COLO829 (cell line): ENCODE results near the gene TERF2IP.

ENCODE experiments used
- DNase-seq: peaks from one replicate; pipeline ENCODE4 v3.0.0; 2012; ENCODE audit warnings: low spot score

TERF2IP gene, protein sequence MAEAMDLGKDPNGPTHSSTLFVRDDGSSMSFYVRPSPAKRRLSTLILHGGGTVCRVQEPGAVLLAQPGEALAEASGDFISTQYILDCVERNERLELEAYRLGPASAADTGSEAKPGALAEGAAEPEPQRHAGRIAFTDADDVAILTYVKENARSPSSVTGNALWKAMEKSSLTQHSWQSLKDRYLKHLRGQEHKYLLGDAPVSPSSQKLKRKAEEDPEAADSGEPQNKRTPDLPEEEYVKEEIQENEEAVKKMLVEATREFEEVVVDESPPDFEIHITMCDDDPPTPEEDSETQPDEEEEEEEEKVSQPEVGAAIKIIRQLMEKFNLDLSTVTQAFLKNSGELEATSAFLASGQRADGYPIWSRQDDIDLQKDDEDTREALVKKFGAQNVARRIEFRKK

DNA sequence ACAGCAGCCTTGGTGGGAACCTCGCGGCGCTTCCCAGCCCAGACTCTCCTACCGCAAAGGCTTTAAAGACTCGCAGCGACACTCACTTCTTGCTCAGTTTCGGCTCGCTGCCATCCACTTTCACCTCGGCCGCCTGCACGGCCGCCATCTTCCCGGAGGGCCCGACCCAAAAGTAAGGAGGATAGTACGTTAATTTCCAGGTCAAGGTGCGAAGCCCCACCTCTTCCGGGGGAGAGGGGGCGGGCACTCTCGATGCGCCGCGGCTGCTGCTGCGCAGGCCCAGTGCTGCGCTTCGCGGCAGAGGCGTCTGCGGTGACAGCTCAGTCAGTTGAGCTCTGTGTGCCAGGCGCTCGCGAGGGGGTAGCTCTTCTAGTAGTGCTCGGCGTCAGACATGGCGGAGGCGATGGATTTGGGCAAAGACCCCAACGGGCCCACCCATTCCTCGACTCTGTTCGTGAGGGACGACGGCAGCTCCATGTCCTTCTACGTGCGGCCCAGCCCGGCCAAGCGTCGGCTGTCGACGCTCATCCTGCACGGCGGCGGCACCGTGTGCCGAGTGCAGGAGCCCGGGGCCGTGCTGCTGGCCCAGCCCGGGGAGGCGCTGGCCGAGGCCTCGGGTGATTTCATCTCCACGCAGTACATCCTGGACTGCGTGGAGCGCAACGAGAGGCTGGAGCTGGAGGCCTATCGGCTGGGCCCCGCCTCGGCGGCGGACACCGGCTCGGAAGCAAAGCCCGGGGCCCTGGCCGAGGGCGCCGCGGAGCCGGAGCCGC lies at the start of gene TERF2IP, which contains the start of gene KARS1:
TSS of gene TERF2IP (plus strand) at position 282 of the 773 bp plus-strand sequence. CDS start at position 392, 110 bp downstream.
TSS of gene KARS1 (minus strand) at position 174 of the 773 bp plus-strand sequence. CDS start at position 148, 26 bp downstream.
- peak; percentile 87 for DNase-seq

DNA sequence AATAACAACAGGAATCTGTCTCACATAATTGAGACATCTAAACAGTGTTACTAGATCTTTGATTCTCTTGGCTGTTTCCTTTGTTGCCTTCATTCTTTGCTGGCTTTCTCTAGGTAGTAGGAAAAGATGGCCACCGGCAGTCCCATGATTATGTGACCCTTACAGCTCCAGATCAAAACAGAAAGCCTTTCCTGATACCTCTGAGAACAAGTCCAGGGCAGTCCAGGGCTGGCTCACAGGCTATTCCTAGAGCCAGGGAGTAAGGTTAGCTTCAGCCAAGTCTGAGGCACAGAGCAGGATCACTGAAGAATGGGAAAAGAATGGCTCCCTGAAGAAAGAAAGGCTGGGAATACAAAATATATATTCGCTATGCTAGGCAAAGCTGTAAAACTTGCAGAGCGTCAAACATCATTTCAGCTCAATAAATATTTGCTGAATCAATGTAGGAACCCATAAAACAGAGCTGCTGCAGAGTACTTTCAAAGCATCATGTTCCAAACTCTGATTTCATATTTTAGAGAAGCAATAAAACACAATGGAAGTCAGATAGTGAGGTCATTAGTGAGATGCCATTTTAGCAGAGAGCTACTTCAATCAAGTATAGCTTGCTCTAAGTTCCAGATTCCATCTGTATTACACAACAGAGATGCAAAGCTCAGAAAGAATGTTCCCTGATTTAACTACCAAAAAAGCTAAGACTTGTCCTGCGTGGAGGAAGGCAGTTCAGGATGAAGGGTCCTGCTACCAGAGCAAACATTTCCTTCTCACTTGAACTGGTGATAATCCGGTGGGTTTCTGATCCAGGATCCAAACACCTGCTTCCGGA lies 47.9 kb upstream of the TERF2IP start:
- no peak for DNase-seq

DNA sequence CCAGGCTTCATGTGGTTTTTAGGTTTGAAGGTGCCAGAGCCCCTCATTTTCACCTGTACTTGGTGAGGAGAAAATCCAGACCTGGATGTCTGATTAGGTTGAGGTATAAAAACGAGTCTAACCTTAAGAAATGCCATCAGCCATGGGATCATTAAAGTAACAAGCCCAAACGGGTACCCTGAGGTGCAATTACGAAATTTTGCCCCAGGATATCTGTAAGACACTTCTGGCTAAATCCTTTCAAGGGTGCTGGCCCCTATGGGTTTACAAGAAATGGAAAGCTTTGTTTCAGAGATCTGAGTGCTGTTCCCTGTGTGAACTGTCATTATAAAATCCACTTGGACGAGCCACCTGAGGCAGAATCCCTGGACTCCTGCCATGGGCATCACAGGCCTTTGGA lies 44.3 kb upstream of the TERF2IP start:
- DNase-seq, result no peak

DNA sequence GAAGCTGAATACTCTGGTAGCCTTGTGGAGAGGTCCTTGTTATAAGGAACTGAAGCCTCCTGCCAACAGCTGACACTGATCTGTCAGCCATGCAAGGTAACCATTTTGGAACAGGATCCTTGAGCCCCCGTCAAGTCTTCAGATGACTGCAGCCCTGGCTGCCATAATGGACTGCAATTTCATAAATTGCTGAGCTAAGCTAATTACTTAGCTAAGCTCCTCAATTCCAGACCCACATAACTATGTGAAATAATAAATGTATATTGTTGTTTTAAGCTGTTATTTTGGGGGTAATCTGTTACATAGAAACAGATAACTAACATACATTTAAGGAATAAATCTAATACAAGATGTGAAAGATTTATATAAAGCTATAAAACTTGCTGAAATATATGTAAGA lies 41.1 kb upstream of the TERF2IP start:
- DNase-seq, result no peak

DNA sequence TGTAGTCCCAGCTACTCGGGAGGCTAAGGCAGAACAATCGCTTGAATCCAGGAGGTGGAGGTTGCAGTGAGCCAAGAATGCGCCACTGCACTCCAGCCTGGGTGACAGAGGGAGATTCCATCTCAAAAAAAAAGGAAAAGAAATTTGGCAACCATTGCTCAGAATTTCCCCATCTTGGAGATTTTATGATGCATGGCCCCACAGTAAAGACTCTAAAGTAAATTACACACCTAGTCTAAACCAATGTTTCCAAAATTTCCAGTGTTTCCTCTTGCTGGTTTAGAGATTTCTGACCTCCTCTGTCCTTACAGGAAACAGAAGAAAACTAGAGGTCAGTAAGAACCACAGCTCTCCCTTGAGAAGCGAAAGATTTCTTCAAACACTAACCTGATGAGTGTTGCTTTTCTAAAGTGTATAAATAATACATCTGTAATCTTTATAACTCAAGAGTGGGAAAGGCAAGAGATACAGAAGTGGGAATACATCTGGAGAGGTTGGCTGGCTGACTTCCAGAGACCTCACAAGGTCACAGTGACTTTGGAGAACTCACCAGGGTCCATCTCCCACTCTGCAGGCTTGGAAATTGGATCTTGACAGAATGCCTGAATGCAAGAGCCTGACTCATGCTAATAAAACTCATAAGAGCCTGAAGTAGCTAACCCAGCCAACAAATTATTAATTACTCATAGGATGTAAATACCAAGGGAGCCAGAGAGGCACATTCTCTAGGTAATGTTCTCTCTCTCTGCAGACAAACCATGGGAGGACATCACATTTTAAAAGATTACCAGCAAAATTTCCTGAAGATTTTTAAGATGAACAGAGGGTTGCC lies 33.3 kb upstream of the TERF2IP start:
- no peak for DNase-seq

DNA sequence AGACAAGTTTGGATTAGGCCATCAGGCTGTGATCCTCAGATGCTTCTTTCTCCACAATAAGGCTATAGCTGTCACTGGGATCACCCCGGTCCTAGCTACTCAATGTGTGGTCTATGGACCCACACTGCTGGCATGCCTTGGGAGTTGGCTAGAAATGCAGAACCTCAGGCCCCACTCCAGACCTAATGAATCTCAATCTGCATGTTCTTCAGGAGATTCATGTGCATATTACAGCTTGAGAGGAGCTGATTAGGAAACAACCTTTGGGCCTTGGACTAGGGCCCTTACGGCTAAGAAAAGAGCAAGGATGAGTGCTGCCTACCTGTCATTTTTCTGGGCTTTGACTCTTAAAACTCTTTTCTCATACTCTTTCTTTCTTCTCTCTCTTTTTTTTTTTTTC lies 32.0 kb upstream of the TERF2IP start:
- DNase-seq, result no peak

DNA sequence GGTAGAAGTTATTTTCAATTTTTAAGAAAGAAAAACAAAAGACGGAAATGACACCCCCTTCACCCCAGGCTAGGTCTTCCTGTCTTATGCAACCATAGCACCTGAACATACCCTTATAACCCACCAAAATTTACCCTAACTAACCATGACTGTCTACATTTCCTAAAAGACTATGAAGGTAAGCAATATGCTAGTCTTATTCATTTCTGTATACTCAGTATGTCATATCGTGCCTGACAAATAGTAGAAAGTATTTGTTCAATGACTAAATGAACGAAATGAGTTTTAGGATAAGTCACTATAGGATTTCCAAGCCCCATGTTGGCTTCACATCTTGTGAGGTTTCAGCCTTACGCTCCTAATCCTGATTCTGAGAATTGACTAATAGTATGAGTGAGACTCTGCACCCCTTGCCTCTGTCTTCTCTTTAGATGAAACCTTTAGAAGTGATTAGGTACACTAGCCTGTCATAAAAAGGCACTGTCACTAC lies 31.0 kb upstream of the TERF2IP start:
- DNase-seq, result no peak

DNA sequence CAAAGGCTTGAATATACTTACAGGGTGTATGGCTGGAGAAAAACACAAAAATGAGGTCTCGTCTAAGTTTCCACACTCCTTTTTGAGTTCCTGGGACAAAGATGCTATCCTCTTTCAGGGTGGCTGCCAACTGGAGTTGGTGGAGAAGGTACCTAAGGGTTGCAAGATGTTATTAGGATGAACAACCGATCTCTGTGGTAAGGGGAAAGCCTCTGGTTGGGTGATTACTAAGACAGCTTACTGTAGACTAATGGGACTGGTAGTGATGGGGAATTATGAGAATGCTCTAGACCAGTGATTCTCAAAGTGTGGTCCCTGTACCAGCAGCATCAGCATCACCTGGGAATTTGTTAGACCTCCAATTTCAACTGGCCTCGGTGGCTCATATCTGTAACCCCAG lies 30.5 kb upstream of the TERF2IP start:
- no peak for DNase-seq

DNA sequence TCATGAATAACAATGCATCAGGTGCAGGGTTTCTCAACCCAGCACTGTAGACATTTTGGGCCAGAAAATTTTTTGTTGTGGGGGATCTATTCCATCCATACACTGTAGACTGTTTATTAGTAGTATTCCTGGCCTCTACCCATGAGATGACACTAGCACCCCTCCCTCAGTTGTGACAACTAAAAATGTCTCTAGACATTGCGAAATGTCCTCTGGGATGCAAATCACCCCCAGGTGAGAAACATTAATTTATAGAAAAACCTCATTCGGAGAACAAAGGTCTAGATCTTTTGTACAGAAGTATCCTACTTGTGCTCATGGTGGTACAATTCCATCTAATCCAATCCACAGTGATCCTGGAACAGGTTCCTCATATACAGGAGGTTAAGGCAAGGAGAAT lies 28.8 kb upstream of the TERF2IP start:
- no peak for DNase-seq

DNA sequence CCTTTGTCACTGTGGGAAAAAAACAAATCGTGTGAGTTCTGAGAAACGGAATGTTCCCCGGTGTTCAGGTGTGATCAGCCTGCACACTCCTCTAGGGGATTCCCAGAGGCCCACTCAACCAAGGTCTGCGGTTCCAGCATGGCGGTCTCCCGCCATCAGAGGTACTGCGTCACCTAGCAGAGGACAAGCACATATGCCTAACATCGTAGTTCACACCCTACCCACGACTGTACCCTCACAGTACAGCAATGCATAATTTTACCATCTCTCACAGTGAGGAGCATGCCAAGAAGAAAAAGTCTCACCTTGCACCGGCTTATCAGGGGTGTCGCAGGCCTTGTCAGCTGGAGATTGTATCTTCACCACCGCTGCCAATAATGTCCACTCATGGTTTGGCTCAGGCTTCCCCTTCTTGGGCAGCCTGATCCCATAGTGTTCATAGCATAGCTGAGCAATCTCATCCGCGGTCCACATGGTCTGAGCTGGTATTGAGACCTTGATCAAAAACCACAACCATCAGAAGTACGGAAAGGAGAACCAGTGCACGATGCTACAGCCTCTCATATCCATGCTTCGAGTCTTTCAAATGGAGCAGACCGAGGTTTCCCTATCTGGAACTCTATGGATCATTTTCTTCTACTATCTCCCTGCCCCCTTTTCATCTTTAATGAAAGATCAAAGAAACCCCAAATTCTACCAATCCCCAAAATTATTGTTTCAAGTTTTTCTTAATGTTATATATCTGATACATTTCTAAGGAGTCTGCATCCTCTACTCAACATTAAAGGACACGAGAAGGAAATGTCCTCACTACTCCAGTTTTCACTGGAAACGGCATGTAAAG lies 27.0 kb upstream of the TERF2IP start:
- DNase-seq, result no peak

DNA sequence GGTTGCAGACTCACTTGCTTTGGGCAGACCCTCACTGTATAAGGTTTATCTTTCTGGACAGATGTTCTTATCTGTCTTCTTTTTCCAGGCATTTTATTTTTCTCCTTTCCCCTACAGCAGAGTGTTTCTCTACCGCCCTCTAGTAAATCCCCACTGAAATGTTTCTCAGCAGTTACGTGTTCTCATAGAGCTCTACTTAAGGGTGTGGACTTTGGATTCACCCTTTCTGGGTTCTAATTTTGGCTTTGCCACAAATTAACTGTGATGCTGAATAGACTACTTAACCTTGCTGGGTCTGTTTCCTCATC lies 26.4 kb upstream of the TERF2IP start:
- DNase-seq, result no peak

DNA sequence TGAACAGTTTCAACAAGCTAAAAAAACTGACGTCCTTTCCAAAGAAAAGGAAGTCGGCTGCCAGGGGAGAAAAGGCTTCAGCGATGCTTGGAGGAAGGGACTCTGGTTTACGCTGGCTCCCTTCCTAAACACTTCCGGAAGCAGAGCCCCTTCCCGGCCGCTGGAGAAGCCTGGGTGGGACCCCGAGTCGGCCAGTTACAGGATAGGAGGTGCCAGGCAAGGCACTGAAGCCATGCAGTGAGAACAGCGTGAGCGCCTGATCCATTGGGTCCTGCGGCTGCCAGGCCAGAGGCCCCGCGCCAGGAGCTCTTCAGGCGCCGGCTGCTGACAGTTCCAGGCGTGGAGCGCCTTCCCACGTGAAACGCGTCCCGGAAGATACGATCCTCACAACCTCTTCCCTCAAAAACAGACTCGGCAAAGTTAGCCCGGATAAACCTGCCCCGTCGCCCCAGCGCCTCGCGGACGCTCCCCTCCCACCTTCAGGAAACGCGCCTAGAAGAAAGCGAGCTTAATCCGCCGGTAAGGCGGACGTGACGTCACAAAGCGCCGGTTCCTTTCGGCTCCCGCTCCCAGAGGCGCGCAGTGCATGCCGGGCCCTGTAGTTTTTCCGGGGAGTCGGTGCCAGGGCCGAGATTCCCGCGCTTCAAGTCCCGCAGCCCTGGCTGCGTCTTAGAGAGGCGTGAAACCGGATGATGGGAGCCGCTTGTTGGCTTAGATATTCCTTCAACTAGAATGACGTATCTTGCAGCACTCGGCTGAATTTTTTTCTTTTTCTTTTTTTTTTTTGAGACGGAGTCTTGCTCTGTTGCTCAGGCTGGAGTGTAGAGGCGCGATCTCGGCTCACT lies 24.6 kb upstream of the TERF2IP start, which contains the start of gene ADAT1:
TSS of gene ADAT1 (minus strand) at position 521 of the 845 bp plus-strand sequence. CDS start 2,482 bp downstream, outside the sequence.
- peak; percentile 65 for DNase-seq

DNA sequence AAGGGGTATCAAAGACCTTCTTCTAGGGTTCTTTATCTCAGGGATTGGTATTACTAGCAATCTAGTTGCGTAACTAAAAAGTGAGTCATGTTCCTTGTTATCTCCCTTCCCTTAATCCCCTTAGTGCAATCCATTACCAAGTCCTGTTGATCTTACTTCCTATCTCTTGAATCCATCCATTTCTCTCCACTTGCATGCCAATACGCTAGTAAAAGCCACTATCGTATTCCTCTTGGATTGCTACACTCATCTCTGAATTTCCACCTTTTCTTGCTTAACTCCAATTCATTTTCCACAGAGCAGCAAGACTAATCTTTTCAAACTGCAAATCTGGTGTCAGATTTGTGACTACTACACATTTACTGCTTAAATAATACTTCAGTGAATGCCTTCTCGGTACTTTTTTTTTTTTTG lies 22.6 kb upstream of the TERF2IP start:
- DNase-seq, result no peak

DNA sequence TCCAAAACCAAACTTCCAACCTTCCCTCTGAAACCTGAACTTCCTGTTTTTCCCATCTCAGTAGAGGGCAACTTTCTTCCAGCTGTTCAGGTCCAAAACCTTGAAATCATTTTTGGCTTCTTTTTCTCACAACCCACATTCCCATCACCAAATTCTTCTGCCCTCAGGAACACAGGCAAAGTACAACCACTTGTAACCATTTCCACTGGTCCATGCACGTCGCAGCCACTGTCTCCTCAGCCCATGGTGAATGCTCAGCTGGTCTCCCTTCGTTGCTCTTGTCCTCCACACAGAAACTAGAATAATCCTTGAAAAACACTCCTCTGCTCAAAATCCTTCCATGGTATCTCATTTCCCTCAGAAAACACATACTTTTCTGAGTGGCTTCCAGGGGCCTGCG lies 20.8 kb upstream of the TERF2IP start:
- no peak for DNase-seq

DNA sequence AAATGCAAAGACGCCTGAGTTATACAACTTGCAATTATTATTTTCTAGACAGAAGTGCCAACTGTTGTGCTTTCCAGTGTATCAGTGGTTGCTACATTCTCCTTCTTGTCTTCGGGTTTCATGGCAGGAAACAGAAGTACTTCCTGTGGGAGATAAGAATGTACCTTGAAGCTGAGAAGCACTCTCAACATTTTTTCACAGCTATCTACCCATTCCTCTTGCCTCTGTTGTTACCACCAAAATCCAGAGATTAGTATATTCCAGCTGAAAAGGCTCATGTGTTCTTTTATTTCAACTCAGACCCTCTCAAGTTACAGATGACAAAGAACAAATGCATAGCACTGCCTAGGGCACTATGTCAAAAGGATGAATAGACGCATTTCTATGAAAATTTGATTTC lies 19.7 kb upstream of the TERF2IP start:
- DNase-seq, result peak; percentile 62

DNA sequence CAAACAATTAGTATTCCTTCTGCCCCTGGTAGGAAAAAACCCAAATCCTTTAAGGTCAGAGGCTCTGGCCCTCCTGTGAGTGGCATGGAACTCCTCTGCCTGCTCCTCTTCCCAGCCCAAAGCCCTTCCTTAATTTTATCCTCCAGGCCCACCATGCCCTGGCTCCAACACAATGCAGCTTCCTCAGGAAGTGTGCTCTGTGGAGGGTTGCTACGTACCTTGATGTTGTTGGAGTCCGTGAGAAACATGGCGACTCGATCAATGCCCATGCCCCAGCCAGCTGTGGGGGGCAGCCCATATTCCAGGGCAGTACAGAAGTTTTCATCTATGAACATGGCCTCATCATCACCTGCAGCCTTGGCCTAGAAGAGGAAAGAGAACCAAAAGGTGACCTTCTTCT lies 19.2 kb upstream of the TERF2IP start:
- no peak for DNase-seq

DNA sequence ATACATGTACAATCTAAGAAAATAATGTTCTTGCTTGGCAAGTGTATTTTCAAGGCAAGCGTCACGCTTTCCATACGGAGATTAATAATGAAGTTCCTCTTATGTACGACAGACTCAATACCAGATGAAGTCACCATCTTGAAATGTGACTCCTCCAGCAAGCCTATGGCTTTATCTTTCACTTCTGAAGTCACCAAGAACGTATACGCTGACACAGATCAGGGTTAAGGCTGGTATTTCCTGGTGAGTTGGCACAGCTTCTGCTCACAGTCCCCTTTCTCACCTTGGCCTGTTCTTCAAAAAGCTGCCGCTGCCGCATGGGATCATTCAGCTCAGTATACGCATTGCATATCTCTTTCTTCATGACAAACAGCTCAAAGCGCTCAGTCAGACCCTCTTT lies 18.4 kb upstream of the TERF2IP start:
- no peak for DNase-seq

DNA sequence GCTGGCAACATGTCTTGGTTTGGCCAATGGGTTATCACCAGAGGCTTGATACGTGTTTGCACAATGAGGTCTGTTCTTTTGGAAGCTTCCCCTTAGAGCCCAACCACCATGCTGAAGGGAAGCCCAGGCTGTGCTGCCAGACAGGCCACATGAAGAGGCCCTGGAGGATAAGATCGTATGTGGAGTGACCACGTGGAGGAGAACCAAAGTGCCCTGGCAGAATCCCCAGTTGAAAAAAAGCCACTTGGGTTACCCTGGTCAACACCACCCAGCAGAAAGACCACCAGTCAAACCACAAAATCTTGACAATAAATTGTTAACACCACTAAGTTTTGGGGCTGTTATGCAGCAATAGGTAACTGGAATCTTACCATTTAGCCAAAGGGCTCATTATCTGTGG lies 17.5 kb upstream of the TERF2IP start:
- no peak for DNase-seq

DNA sequence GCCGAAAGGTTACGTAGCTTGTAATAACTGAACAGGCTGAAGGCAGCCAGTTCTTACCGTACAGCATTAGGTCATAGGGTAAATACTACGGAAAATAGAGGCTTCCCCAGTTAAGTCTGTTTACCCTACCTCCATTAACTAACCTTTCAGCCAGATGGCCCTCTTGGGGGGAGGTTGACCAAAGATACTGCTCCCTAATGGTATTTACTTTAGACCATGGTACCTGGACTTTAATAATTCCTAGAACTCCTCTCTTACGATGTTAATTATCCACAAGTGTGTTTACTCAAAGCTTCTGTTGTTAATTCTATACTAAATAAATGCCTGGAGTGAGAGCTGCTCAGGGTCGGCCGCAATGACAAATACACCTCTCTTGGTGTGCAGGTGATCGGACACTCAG lies 14.7 kb upstream of the TERF2IP start:
- no peak for DNase-seq
